ENCODE data around the gene RBMS3. TPM values are rescaled to one million over a fixed set of nuclear protein-coding genes. Genes with fewer than 3 reads are reported as not detected.

Gene RBMS3
- total RNA-seq, 1 experiment from 2014 or later = 0.42 TPM

- Histone ChIP-seq H2AFZ (ENCODE audit: low read depth, low read length, poor library complexity, severe bottlenecking) (no peak overlapping the region), H3K79me2 (ENCODE audit: insufficient read depth, low read length) (no peaks in the 10 kb centered on the region), H3K9me3 (ENCODE audit: control insufficient read depth in 1 of 2, insufficient read depth in 1 of 2, low read depth in 1 of 2, low read length in 2 of 2) (no peaks in the 10 kb centered on the region), H3K36me3 (ENCODE audit: control insufficient read depth in 1 of 2, insufficient read depth in 2 of 2, low read length in 2 of 2) (no peaks in the 10 kb centered on the region), H3K4me3 (replicated peaks in 1 of 2; ENCODE audit: low read depth in 1 of 2, low read length in 2 of 2) (no peak overlapping the region), H3K27me3 (ENCODE audit: insufficient read depth, low read length) (no peaks in the 10 kb centered on the region), H3K9ac (ENCODE audit: low read length) (no peak overlapping the region), H3K4me2 (ENCODE audit: low read length) (no peak overlapping the region), H3K4me1 (ENCODE audit: control insufficient read depth in 1 of 2, insufficient read depth in 2 of 2, low read length in 2 of 2) (no peaks in the 10 kb centered on the region), H3K27ac (ENCODE audit: low read depth, low read length) (no peak overlapping the region), H3K9me2 (ENCODE audit: insufficient read depth) (no peaks in the 10 kb centered on the region), H4K20me1 (ENCODE audit: insufficient read depth) (no peaks in the 10 kb centered on the region)
- BruUV-seq (replicated peaks) = no TSS peak
- DNase-seq (ENCODE audit: low read depth, low spot score) (no peak), ATAC-seq (no peak)
- intact Hi-C loops (cut with micrococcal nuclease) = no loop called here
- POLR2A ChIA-PET = no interaction called here
- RAD21 ChIA-PET (ENCODE audit: low non-redundant PET in 1 of 2, low total read pairs in 2 of 2, uncharacterized antibody in 2 of 2, unreplicated experiment in 2 of 2) = no interaction called here
- no peak for TF ChIP-seq JUND (IDR thresholded peaks at IDR 0.05)
- no peak for TF ChIP-seq ZNF274 (IDR thresholded peaks at IDR 0.05; ENCODE audit: low read depth, low read length)
- TF ChIP-seq RAD21 (IDR thresholded peaks at IDR 0.05; ENCODE audit: low read depth) = no peak
- no peak for TF ChIP-seq CBX3 (IDR thresholded peaks at IDR 0.05; ENCODE audit: low read depth)
- no peak for TF ChIP-seq SP1 (IDR thresholded peaks at IDR 0.05; ENCODE audit: low read depth)
- TF ChIP-seq EZH2phosphoT487 (IDR thresholded peaks at IDR 0.05; ENCODE audit: borderline replicate concordance) = no peak
- no peak for TF ChIP-seq POLR2A (IDR thresholded peaks at IDR 0.05; ENCODE audit: borderline replicate concordance, extremely low read depth, insufficient read depth, insufficient read length)
- TF ChIP-seq ATF3 (IDR thresholded peaks at IDR 0.05) = no peak
- no peak for TF ChIP-seq CEBPB (IDR thresholded peaks at IDR 0.05; ENCODE audit: low read depth)
- TF ChIP-seq REST (IDR thresholded peaks at IDR 0.05; ENCODE audit: low read depth) = no peak
- no peak for TF ChIP-seq SRF (IDR thresholded peaks at IDR 0.05; ENCODE audit: low read depth)
- TF ChIP-seq FOSL1 (IDR thresholded peaks at IDR 0.05; ENCODE audit: low read depth) = no peak
- no peak for TF ChIP-seq CTCF (IDR thresholded peaks at IDR 0.05 in 2 of 3, conservative IDR thresholded peaks at IDR 0.05 in 1 of 3; ENCODE audit: borderline replicate concordance in 1 of 3, insufficient read depth in 1 of 3, low read depth in 2 of 3, low read length in 2 of 3)
- no peak for TF ChIP-seq ELF1 (IDR thresholded peaks at IDR 0.05; ENCODE audit: borderline replicate concordance, low read depth)
- CTCF ChIA-PET = no interaction called here
These were observed 753.5 kb downstream of the RBMS3 start for GRCh38 chr3:30034246-30034991.

Data from HCT116 (cell line).